ENCODE measurements around the gene UBE2Z. TPM values are rescaled to one million over a fixed set of nuclear protein-coding genes. Genes with fewer than 3 reads are reported as not detected.

UBE2Z gene
- total and polyA plus RNA-seq, 2 of the 13 experiments (the other 11 are each of a cell fraction or from before 2014, with no cell fraction given): 63.2 to 122 TPM

- TF ChIP-seq PLRG1 (conservative IDR thresholded peaks at IDR 0.05) (no peak), MNT (IDR thresholded peaks at IDR 0.05) (0 out of 2 replicates have a peak, but pooled peaks have one; percentile 12), ZNF253 (CRISPR knock-in tag; IDR thresholded peaks at IDR 0.05; ENCODE audit: borderline replicate concordance) (no peak), ZNF558 (CRISPR knock-in tag; IDR thresholded peaks at IDR 0.05; ENCODE audit: borderline replicate concordance) (no peak), CCDC6 (CRISPR knock-in tag; IDR thresholded peaks at IDR 0.05) (peak; percentile 94; the same call in 1 of the 2 replicates), ZSCAN25 (CRISPR knock-in tag; IDR thresholded peaks at IDR 0.05) (no peak), MIXL1 (CRISPR knock-in tag; IDR thresholded peaks at IDR 0.05) (peak; percentile 98), EED (CRISPR knock-in tag; IDR thresholded peaks at IDR 0.05) (no peak), BRF2 (CRISPR knock-in tag; IDR thresholded peaks at IDR 0.05) (peak; percentile 84; the same call in 1 of the 2 replicates), REPIN1 (CRISPR knock-in tag; IDR thresholded peaks at IDR 0.05; ENCODE audit: borderline replicate concordance, low read depth) (peak; percentile 99), ZNF333 (CRISPR knock-in tag; IDR thresholded peaks at IDR 0.05; ENCODE audit: borderline replicate concordance) (peak; percentile 86), NR2C2 (CRISPR knock-in tag; IDR thresholded peaks at IDR 0.05; ENCODE audit: borderline replicate concordance) (peak; percentile 96), HOXD1 (CRISPR knock-in tag; IDR thresholded peaks at IDR 0.05) (peak; percentile 100), ZNF710 (CRISPR knock-in tag; IDR thresholded peaks at IDR 0.05; ENCODE audit: borderline replicate concordance) (peak; percentile 92; the same call in 1 of the 2 replicates), SRSF1 (optimal IDR thresholded peaks at IDR 0.05; ENCODE audit: low read depth, low read length) (no peak), MAFF (IDR thresholded peaks at IDR 0.05; ENCODE audit: low read depth, low read length) (peak; percentile 32; the same call in 1 of the 2 replicates), ZMYM4 (CRISPR knock-in tag; IDR thresholded peaks at IDR 0.05) (peak; percentile 88), SOX5 (CRISPR knock-in tag; IDR thresholded peaks at IDR 0.05; ENCODE audit: borderline replicate concordance) (peak; percentile 95), CTCF (CRISPR knock-in tag; IDR thresholded peaks at IDR 0.05) (peak; percentile 45; the same call in 1 of the 2 replicates), SNRNP70 (IDR thresholded peaks at IDR 0.05; ENCODE audit: low read depth, low read length) (no peak), ZBTB7A (CRISPR knock-in tag; IDR thresholded peaks at IDR 0.05) (peak; percentile 88; the same call in 1 of the 2 replicates)
Observed at GRCh38 chr17:48871551-48872351, 36.5 kb upstream of the UBE2Z start (continued).

Measured in HepG2 (cell line).